PC-9 (cell line): ENCODE data around the gene SLC16A12.

Experiments used
- EZH2 ChIP-seq: fragments of 200-600 bp; sonication (generic); IDR thresholded peaks from 2 replicates; pipeline ENCODE4 v1.8.0; 2017; ENCODE audit warnings: antibody characterized with exemption, low read depth
- TF ChIP-seq, protein P1 (sequence below): fragments of 200-600 bp; sonication (generic); conservative IDR thresholded peaks from 2 replicates; pipeline ENCODE4 v1.6.1; 2017; ENCODE audit warnings: mixed run types, antibody characterized with exemption, mild to moderate bottlenecking, moderate library complexity

DNA sequence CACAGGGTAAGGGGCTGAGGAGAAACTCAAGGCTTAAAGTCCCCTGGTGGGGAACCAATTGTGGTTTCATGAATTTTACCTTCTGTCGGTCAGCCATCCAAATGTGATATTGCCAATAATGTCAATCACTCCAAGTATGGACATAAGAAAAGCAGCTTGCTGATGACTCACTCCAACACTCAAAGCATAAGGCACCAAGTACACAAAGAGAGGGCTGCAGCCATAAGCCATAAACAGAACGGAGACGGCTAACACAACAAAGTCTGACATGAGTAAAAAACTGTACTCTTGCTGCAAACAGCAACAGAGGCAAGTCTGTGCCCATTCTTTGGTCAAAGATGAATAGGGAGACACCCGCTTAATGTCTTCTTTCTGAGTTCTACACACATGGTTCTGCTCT is 96.9 kb downstream of the SLC16A12 start:
- TF ChIP-seq, protein P1, sequence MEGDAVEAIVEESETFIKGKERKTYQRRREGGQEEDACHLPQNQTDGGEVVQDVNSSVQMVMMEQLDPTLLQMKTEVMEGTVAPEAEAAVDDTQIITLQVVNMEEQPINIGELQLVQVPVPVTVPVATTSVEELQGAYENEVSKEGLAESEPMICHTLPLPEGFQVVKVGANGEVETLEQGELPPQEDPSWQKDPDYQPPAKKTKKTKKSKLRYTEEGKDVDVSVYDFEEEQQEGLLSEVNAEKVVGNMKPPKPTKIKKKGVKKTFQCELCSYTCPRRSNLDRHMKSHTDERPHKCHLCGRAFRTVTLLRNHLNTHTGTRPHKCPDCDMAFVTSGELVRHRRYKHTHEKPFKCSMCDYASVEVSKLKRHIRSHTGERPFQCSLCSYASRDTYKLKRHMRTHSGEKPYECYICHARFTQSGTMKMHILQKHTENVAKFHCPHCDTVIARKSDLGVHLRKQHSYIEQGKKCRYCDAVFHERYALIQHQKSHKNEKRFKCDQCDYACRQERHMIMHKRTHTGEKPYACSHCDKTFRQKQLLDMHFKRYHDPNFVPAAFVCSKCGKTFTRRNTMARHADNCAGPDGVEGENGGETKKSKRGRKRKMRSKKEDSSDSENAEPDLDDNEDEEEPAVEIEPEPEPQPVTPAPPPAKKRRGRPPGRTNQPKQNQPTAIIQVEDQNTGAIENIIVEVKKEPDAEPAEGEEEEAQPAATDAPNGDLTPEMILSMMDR: no peak
- TF ChIP-seq EZH2: no peak
